Calu3 (cell line): ENCODE results near the gene NAP1L2. TPM values are rescaled to one million over a fixed set of nuclear protein-coding genes. Genes with fewer than 3 reads are reported as not detected.

Source experiments
- Bru-seq: library from RNA; stranded (reverse); fragments of 400-500 nt; gene quantifications from one replicate; lab custom pipeline; 2021; lab: Mats Ljungman, UMichigan
- BruChase-seq, 2 experiments: library from RNA; stranded (reverse); fragments of 400-500 nt; gene quantifications; one replicate each; lab custom pipeline; 2021; lab: Mats Ljungman, UMichigan
- BruUV-seq: library from RNA; stranded (reverse); fragments of 400-500 nt; replicated peaks from 2 replicates; lab custom pipeline; 2021; lab: Mats Ljungman, UMichigan
- CTCF ChIA-PET: fragments of 300-600 bp; sonication (Branson Sonifier 250); formaldehyde crosslinking; loops from one replicate; lab custom pipeline; 2022; ENCODE audit warnings: antibody characterized with exemption; lab: Charles Lee
- DNase-seq: peaks from one replicate; pipeline ENCODE4 v3.0.0; 2022
- H3K27ac Mint-ChIP-seq: one replicate; pipeline ENCODE4 v1.8.0; 2022; ENCODE audit warnings: mixed read lengths; ENCODE audit not compliant: unreplicated experiment
- H3K27me3 Mint-ChIP-seq: one replicate; pipeline ENCODE4 v1.8.0; 2022; ENCODE audit warnings: mixed read lengths; ENCODE audit not compliant: unreplicated experiment
- H3K36me3 Mint-ChIP-seq: one replicate; pipeline ENCODE4 v1.8.0; 2022; ENCODE audit warnings: mild to moderate bottlenecking, moderate library complexity, mixed read lengths; ENCODE audit not compliant: insufficient read depth, unreplicated experiment
- H3K4me1 Mint-ChIP-seq: one replicate; pipeline ENCODE4 v1.8.0; 2022; ENCODE audit warnings: mild to moderate bottlenecking, low read depth, mixed read lengths; ENCODE audit not compliant: unreplicated experiment
- H3K4me3 Mint-ChIP-seq: one replicate; pipeline ENCODE4 v1.8.0; 2022; ENCODE audit warnings: mild to moderate bottlenecking, low read depth, moderate library complexity, mixed read lengths; ENCODE audit not compliant: unreplicated experiment
- H3K9me3 Mint-ChIP-seq: one replicate; pipeline ENCODE4 v1.8.0; 2022; ENCODE audit warnings: low read depth, mixed read lengths; ENCODE audit not compliant: unreplicated experiment
- CTCF ChIP-seq: fragments of 200-600 bp; IDR thresholded peaks from one replicate; pipeline ENCODE4 v1.8.0; 2022; ENCODE audit warnings: antibody characterized with exemption; ENCODE audit not compliant: unreplicated experiment
- intact Hi-C: fragments of 100-400 bp; cut with micrococcal nuclease; formaldehyde crosslinking; loops from one replicate; pipeline ENCODE4 v1.10.0; 2022; ENCODE audit not compliant: unreplicated experiment
- long read RNA-seq: library from polyadenylated mRNA; stranded (forward); transcript quantifications from one replicate; pipeline ENCODE4 v2.0.0, GENCODE V29; 2022
- total RNA-seq: library from RNA; stranded (reverse); gene quantifications from 2 replicates; pipeline ENCODE4 v1.2.3, GENCODE V29; 2022

Gene NAP1L2
- not detected in 2 replicates for total RNA-seq
- Bru-seq, nascent RNA, result not detected
- not detected for BruChase-seq, experiment 1, labeled RNA remaining after a 6-hour chase
- not detected for BruChase-seq, experiment 2, labeled RNA remaining after a 2-hour chase
- long read RNA-seq, result 0 reads

- DNase-seq, result no peak
- no TSS peak for BruUV-seq
- no peak within 1 kb of the TSS for H3K4me3 Mint-ChIP-seq
These were observed at the start of gene NAP1L2 for GRCh38 chrX:73214426-73215094. Gene NAP1L2, minus strand, starts transcription at chrX:73214851. Its CDS starts 359 bp downstream, at chrX:73214492.

DNA sequence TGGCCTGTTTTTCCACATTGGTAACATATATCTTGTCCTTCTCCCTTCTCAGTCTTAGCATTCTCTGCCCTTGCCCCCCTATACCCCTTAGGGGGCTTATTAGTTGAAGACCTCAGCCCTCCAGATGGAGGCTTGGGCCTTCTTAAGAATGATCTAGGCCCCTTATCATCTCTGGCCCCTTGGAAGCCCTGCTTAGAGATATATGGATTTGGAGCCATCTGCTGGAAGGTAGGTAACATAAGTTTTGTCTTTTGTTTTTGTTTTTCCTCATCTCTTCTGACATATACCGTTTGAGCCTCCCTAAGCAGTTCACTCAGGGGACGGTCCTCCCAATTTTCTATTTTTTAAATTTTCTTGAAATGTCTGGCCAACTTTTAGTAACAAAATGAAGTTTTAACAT, 48.3 kb upstream of the NAP1L2 start:
- Mint-ChIP-seq H3K4me3 (no peak overlapping the region), H3K27me3 (no peaks in the 10 kb centered on the region), H3K27ac (no peak overlapping the region), H3K4me1 (no peaks in the 10 kb centered on the region), H3K9me3 (peaks cover 4% of the 10 kb centered on the region), H3K36me3 (no peaks in the 10 kb centered on the region)
- DNase-seq, result no peak
- CTCF ChIA-PET, result no interaction called here
- no peak for TF ChIP-seq CTCF
- no TSS peak for BruUV-seq
- intact Hi-C loops, result no loop called here

More at GRCh38 chrX:73214426-73215094, at the start of gene NAP1L2:
- CTCF ChIA-PET, result no interaction called here
- Mint-ChIP-seq H3K27ac (no peak within 1 kb of the TSS), H3K9me3 (peaks cover 11% of the 10 kb centered on the region), H3K4me1 (no peaks in the 10 kb centered on the region), H3K27me3 (no peaks in the 10 kb centered on the region), H3K36me3 (no peaks in the 10 kb centered on the region)
- TF ChIP-seq CTCF, result no peak
- intact Hi-C loops, result no loop called here

- Mint-ChIP-seq H3K27ac (no peak overlapping the region), H3K9me3 (peaks cover 12% of the 10 kb centered on the region), H3K27me3 (no peaks in the 10 kb centered on the region), H3K36me3 (no peaks in the 10 kb centered on the region), H3K4me1 (no peaks in the 10 kb centered on the region), H3K4me3 (no peak overlapping the region)
- intact Hi-C loops, result no loop called here
- TF ChIP-seq CTCF, result no peak
- no peak for DNase-seq
- CTCF ChIA-PET, result no interaction called here
- BruUV-seq, result no TSS peak
These were observed 24.6 kb upstream of the NAP1L2 start for GRCh38 chrX:73239242-73239641.

DNA sequence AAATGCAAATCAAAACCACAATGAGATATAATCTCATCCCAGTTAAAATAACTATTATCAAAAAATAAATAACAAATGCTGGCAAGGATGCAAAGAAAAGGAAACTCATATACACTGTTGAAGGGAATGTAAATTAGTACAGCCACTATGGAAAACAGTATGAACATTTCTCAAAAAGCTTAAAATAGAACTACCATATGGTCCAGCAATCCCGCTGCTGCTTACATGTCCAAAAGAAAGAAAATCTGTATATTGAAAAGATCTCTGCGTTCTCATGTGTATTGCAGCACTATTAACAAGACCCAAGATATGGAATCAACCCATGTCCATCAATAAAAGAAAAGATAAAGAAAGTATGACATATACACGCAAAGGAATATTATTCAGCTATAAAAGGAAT, 3.0 kb upstream of the NAP1L2 start:
- H3K27ac Mint-ChIP-seq, result no peak overlapping the region
- no TSS peak for BruUV-seq
- TF ChIP-seq CTCF, result no peak
- no peak for DNase-seq
- H3K4me3 Mint-ChIP-seq, result no peak overlapping the region
- intact Hi-C loops, result no loop called here
- CTCF ChIA-PET, result no interaction called here
- no peaks in the 10 kb centered on the region for H3K27me3 Mint-ChIP-seq
- no peaks in the 10 kb centered on the region for H3K36me3 Mint-ChIP-seq
- H3K9me3 Mint-ChIP-seq, result peaks cover 14% of the 10 kb centered on the region
- no peaks in the 10 kb centered on the region for H3K4me1 Mint-ChIP-seq
